Thymus (tissue), 11 donors: ENCODE results near the gene CD72. TPM values are rescaled to one million over a fixed set of nuclear protein-coding genes. Genes with fewer than 3 reads are reported as not detected.
A peak's percentile ranks its signal among the peaks of the same experiment; 100 is the strongest.

Experiments used
- DNase-seq, 9 donors: peaks; one replicate each; pipeline ENCODE4 v3.0.0-alpha.2; 2013; ENCODE audit warnings: low spot score in 9 of 9, low read depth in 6 of 9, missing footprints in 1 of 9
- H3K27ac ChIP-seq, 2 donors: one replicate each; pipeline ENCODE4 v1.5.1; 2013; ENCODE audit warnings: control low read depth in 1 of 2, low read depth in 1 of 2, low read length in 1 of 2, mild to moderate bottlenecking in 1 of 2, moderate library complexity in 1 of 2
- H3K27me3 ChIP-seq, 2 donors: one replicate each; pipeline ENCODE4 v1.5.1; 2013; ENCODE audit warnings: low read length in 1 of 2; ENCODE audit not compliant: control insufficient read depth in 2 of 2, insufficient read depth in 1 of 2
- H3K36me3 ChIP-seq, 2 donors: one replicate each; pipeline ENCODE4 v1.5.1; 2013; ENCODE audit warnings: low read length in 1 of 2, mild to moderate bottlenecking in 1 of 2, moderate library complexity in 1 of 2; ENCODE audit not compliant: control insufficient read depth in 2 of 2, insufficient read depth in 2 of 2
- H3K4me1 ChIP-seq, 2 donors: one replicate each; pipeline ENCODE4 v1.5.1; 2013; ENCODE audit warnings: low read length in 2 of 2; ENCODE audit not compliant: control insufficient read depth in 2 of 2, insufficient read depth in 2 of 2
- H3K4me3 ChIP-seq, 2 donors: one replicate each; pipeline ENCODE4 v1.5.1; 2013; ENCODE audit warnings: low read length in 2 of 2, control low read depth in 1 of 2, mild to moderate bottlenecking in 1 of 2
- H3K9me3 ChIP-seq, 2 donors: one replicate each; pipeline ENCODE4 v1.5.1; 2013; ENCODE audit warnings: low read length in 1 of 2, mild to moderate bottlenecking in 1 of 2; ENCODE audit not compliant: control insufficient read depth in 2 of 2, insufficient read depth in 1 of 2
- WGBS: extraction: QIAGEN DNeasy Blood & Tissue Kit; methylation state at CpG from one replicate; pipeline ENCODE4 v1.1.7; 2013; 5-methylcytosine and 5-hydroxymethylcytosine counted together
- polyA plus RNA-seq: library from polyadenylated mRNA; stranded (reverse); fragments of 200-250 nt; gene quantifications from one replicate; pipeline ENCODE4 v1.2.3, GENCODE V29; 2013
- total RNA-seq: library from RNA; stranded (reverse); fragments of 120-200 nt; gene quantifications from one replicate; pipeline ENCODE4 v1.2.4, GENCODE V29; 2013
- donor health status: healthy.

CD72 gene
- total and polyA plus RNA-seq, 2 donors: 6.8 to 23.6 TPM

GRCh38 chr9:35660966-35661415 is 42.8 kb upstream of the CD72 start:
- Histone ChIP-seq H3K9me3 (peaks cover 0 to 4% of the 10 kb centered on the region in 2 donors), H3K27ac (peak overlapping the region in 1 of 2 donors; percentile 10), H3K4me1 (peaks cover 53 to 88% of the 10 kb centered on the region in 2 donors), H3K36me3 (peaks cover 16 to 25% of the 10 kb centered on the region in 2 donors), H3K27me3 (peaks cover 0 to 2% of the 10 kb centered on the region in 2 donors), H3K4me3 (no peak overlapping the region)
- DNase-seq: no peak
- 86% methylated on average over 9 of the region's 9 CpGs for WGBS

- peaks cover 16 to 25% of the 10 kb centered on the region in 2 donors for H3K36me3 ChIP-seq
Measured at GRCh38 chr9:35659340-35659739, 41.1 kb upstream of the CD72 start.

GRCh38 chr9:35658968-35659220 is 40.7 kb upstream of the CD72 start:
- WGBS: 5% methylated on average over 2 of the region's 2 CpGs
- H3K36me3 ChIP-seq: peaks cover 16 to 25% of the 10 kb centered on the region in 2 donors
- DNase-seq: no peak
- peaks cover 0 to 2% of the 10 kb centered on the region in 2 donors for H3K27me3 ChIP-seq
- peak overlapping the region; percentile 64 to 88 for H3K4me3 ChIP-seq
- peak overlapping the region; percentile 93 to 95 for H3K27ac ChIP-seq
- no peaks in the 10 kb centered on the region for H3K9me3 ChIP-seq
- H3K4me1 ChIP-seq: peaks cover 49 to 74% of the 10 kb centered on the region in 2 donors

More at GRCh38 chr9:35659340-35659739, 41.1 kb upstream of the CD72 start:
- Histone ChIP-seq H3K4me3 (peak overlapping the region; percentile 64 to 88), H3K27me3 (peaks cover 0 to 2% of the 10 kb centered on the region in 2 donors), H3K9me3 (no peaks in the 10 kb centered on the region), H3K4me1 (peaks cover 47 to 78% of the 10 kb centered on the region in 2 donors), H3K27ac (peak overlapping the region in 1 of 2 donors; percentile 93)
- DNase-seq: no peak
- 86% methylated on average over 3 of the region's 3 CpGs for WGBS

GRCh38 chr9:35658137-35658967 is 40.1 kb upstream of the CD72 start, which contains the start of gene CCDC107:
TSS of gene CCDC107 (plus strand) at chr9:35658292. CDS start at chr9:35658380, 88 bp downstream.
- peaks cover 49 to 73% of the 10 kb centered on the region in 2 donors for H3K4me1 ChIP-seq
- peaks cover 16 to 25% of the 10 kb centered on the region in 2 donors for H3K36me3 ChIP-seq
- peaks cover 0 to 2% of the 10 kb centered on the region in 2 donors for H3K27me3 ChIP-seq
- peak in 7 of 9 donors; percentile 67 to 86 (median 74) for DNase-seq
- peak within 1 kb of the TSS; percentile 64 to 88 for H3K4me3 ChIP-seq
- H3K9me3 ChIP-seq: no peaks in the 10 kb centered on the region
- peak within 1 kb of the TSS; percentile 93 to 95 for H3K27ac ChIP-seq
- under 1% methylated on average over 67 of the region's 67 CpGs for WGBS

- DNase-seq: peak; percentile 77 to 95 (median 81)
- H3K27me3 ChIP-seq: peaks cover 0 to 2% of the 10 kb centered on the region in 2 donors
- peaks cover 42 to 65% of the 10 kb centered on the region in 2 donors for H3K4me1 ChIP-seq
- H3K27ac ChIP-seq: peak within 1 kb of the TSS; percentile 93 to 95
- under 1% methylated on average over 42 of the region's 42 CpGs for WGBS
- H3K4me3 ChIP-seq: peak within 1 kb of the TSS; percentile 64 to 88
- no peaks in the 10 kb centered on the region for H3K9me3 ChIP-seq
- peaks cover 16 to 20% of the 10 kb centered on the region in 2 donors for H3K36me3 ChIP-seq
Measured at GRCh38 chr9:35657546-35658136, 39.4 kb upstream of the CD72 start, which contains the start of gene RMRP. TSS of gene RMRP (minus strand) at chr9:35658019.

GRCh38 chr9:35656831-35657545 is 38.8 kb upstream of the CD72 start:
- peaks cover 15 to 19% of the 10 kb centered on the region in 2 donors for H3K36me3 ChIP-seq
- peak overlapping the region in 1 of 2 donors; percentile 88 for H3K4me3 ChIP-seq
- peak overlapping the region; percentile 81 to 93 for H3K27ac ChIP-seq
- WGBS: 39% methylated on average over 25 of the region's 25 CpGs
- peaks cover 41 to 64% of the 10 kb centered on the region in 2 donors for H3K4me1 ChIP-seq
- DNase-seq: peak in 1 of 9 donors; percentile 38
- H3K27me3 ChIP-seq: peaks cover 0 to 2% of the 10 kb centered on the region in 2 donors
- no peaks in the 10 kb centered on the region for H3K9me3 ChIP-seq

- Histone ChIP-seq H3K9me3 (no peaks in the 10 kb centered on the region), H3K4me1 (peaks cover 40 to 64% of the 10 kb centered on the region in 2 donors), H3K27ac (no peak overlapping the region), H3K36me3 (peaks cover 14% of the 10 kb centered on the region in 2 donors), H3K27me3 (peaks cover 0 to 2% of the 10 kb centered on the region in 2 donors), H3K4me3 (no peak overlapping the region)
- WGBS: 79% methylated on average over 17 of the region's 17 CpGs
- no peak for DNase-seq
Measured at GRCh38 chr9:35656348-35656747, 38.1 kb upstream of the CD72 start.

- Histone ChIP-seq H3K4me3 (no peak overlapping the region), H3K4me1 (peaks cover 29 to 60% of the 10 kb centered on the region in 2 donors), H3K27me3 (peaks cover 0 to 2% of the 10 kb centered on the region in 2 donors), H3K27ac (no peak overlapping the region), H3K36me3 (peaks cover 0 to 7% of the 10 kb centered on the region in 2 donors), H3K9me3 (no peaks in the 10 kb centered on the region)
- 93% methylated on average over 2 of the region's 2 CpGs for WGBS
- no peak for DNase-seq
Measured at GRCh38 chr9:35653611-35654010, 35.4 kb upstream of the CD72 start.
